ENCODE results near the gene SIM2.

- TF ChIP-seq EZH2phosphoT487 (IDR thresholded peaks at IDR 0.05; ENCODE audit: insufficient read depth, low read depth): no peak
- TF ChIP-seq EZH2 (IDR thresholded peaks at IDR 0.05; ENCODE audit: insufficient read depth, poor library complexity, severe bottlenecking): no peak
Measured at GRCh38 chr21:36757196-36757595, 58.3 kb downstream of the SIM2 start.

All from GM23248 (cell line).